Measurements from ENCODE around the gene RAB6D.
"Not testable (repeated sequence)": the region's sequence is repeated elsewhere in the genome, so short reads cannot be mapped to it uniquely, and the experiment has no call there.

The RAB6D gene

GRCh38 chr2:131363703-131364186 lies at the start of gene RAB6D:
RAB6D (minus strand) TSS chr2:131364168; CDS start chr2:131363720, 448 bp downstream.
- not testable (repeated sequence) for DNase-seq (ENCODE audit: insufficient read length, low spot score); FAIRE-seq

- FAIRE-seq (peak; percentile 82), DNase-seq (ENCODE audit: insufficient read length, low spot score) (no peak)
Measured at GRCh38 chr2:131413148-131413747, 49.3 kb upstream of the RAB6D start.

GRCh38 chr2:131410173-131410572 lies 46.2 kb upstream of the RAB6D start:
- no peak for DNase-seq (ENCODE audit: insufficient read length, low spot score)
- FAIRE-seq = no peak

GRCh38 chr2:131408778-131409177 lies 44.8 kb upstream of the RAB6D start:
- FAIRE-seq (no peak), DNase-seq (ENCODE audit: insufficient read length, low spot score) (no peak)

- no peak for FAIRE-seq
- DNase-seq (ENCODE audit: insufficient read length, low spot score) = no peak
Measured at GRCh38 chr2:131408207-131408606, 44.2 kb upstream of the RAB6D start.

GRCh38 chr2:131404753-131405152 lies 40.8 kb upstream of the RAB6D start:
- no peak for FAIRE-seq

GRCh38 chr2:131402320-131403039 lies 38.5 kb upstream of the RAB6D start:
- no peak for FAIRE-seq
- DNase-seq (ENCODE audit: insufficient read length, low spot score) = no peak

More at GRCh38 chr2:131404753-131405152, 40.8 kb upstream of the RAB6D start:
- no peak for DNase-seq (ENCODE audit: insufficient read length, low spot score)

GRCh38 chr2:131400849-131401248 lies 36.9 kb upstream of the RAB6D start:
- no peak for FAIRE-seq
- DNase-seq (ENCODE audit: insufficient read length, low spot score) = no peak

- DNase-seq (ENCODE audit: insufficient read length, low spot score); FAIRE-seq: not testable (repeated sequence)
Measured at GRCh38 chr2:131400441-131400840, 36.5 kb upstream of the RAB6D start.

GRCh38 chr2:131396209-131396608 lies 32.2 kb upstream of the RAB6D start:
- DNase-seq (ENCODE audit: insufficient read length, low spot score); FAIRE-seq: not testable (repeated sequence)

- FAIRE-seq = not testable (repeated sequence)
Measured at GRCh38 chr2:131395024-131395645, 31.2 kb upstream of the RAB6D start.

GRCh38 chr2:131394147-131394931 lies 30.4 kb upstream of the RAB6D start:
- DNase-seq (ENCODE audit: insufficient read length, low spot score) = no peak
- no peak for FAIRE-seq

More at GRCh38 chr2:131395024-131395645, 31.2 kb upstream of the RAB6D start:
- DNase-seq (ENCODE audit: insufficient read length, low spot score) = not testable (repeated sequence)

- DNase-seq (ENCODE audit: insufficient read length, low spot score); FAIRE-seq: not testable (repeated sequence)
Measured at GRCh38 chr2:131391953-131392352, 28.0 kb upstream of the RAB6D start.

- DNase-seq (ENCODE audit: insufficient read length, low spot score); FAIRE-seq: not testable (repeated sequence)
Measured at GRCh38 chr2:131391471-131391870, 27.5 kb upstream of the RAB6D start.

- not testable (repeated sequence) for FAIRE-seq; DNase-seq (ENCODE audit: insufficient read length, low spot score)
Measured at GRCh38 chr2:131390495-131391130, 26.6 kb upstream of the RAB6D start.

GRCh38 chr2:131389657-131390056 lies 25.7 kb upstream of the RAB6D start:
- FAIRE-seq = no peak
- DNase-seq (ENCODE audit: insufficient read length, low spot score) = no peak

- not testable (repeated sequence) for FAIRE-seq; DNase-seq (ENCODE audit: insufficient read length, low spot score)
Measured at GRCh38 chr2:131388834-131389233, 24.9 kb upstream of the RAB6D start.

GRCh38 chr2:131373111-131373510 lies 9.1 kb upstream of the RAB6D start:
- DNase-seq (ENCODE audit: insufficient read length, low spot score); FAIRE-seq: not testable (repeated sequence)

GRCh38 chr2:131369954-131370353 lies 6.0 kb upstream of the RAB6D start:
- no peak for FAIRE-seq

GRCh38 chr2:131368493-131369066 lies 4.6 kb upstream of the RAB6D start:
- not testable (repeated sequence) for FAIRE-seq; DNase-seq (ENCODE audit: insufficient read length, low spot score)

More at GRCh38 chr2:131369954-131370353, 6.0 kb upstream of the RAB6D start:
- DNase-seq (ENCODE audit: insufficient read length, low spot score) = no peak

All from GM19239 (cell line).